Measurements from ENCODE around the gene IFT43.

IFT43 gene

DNA sequence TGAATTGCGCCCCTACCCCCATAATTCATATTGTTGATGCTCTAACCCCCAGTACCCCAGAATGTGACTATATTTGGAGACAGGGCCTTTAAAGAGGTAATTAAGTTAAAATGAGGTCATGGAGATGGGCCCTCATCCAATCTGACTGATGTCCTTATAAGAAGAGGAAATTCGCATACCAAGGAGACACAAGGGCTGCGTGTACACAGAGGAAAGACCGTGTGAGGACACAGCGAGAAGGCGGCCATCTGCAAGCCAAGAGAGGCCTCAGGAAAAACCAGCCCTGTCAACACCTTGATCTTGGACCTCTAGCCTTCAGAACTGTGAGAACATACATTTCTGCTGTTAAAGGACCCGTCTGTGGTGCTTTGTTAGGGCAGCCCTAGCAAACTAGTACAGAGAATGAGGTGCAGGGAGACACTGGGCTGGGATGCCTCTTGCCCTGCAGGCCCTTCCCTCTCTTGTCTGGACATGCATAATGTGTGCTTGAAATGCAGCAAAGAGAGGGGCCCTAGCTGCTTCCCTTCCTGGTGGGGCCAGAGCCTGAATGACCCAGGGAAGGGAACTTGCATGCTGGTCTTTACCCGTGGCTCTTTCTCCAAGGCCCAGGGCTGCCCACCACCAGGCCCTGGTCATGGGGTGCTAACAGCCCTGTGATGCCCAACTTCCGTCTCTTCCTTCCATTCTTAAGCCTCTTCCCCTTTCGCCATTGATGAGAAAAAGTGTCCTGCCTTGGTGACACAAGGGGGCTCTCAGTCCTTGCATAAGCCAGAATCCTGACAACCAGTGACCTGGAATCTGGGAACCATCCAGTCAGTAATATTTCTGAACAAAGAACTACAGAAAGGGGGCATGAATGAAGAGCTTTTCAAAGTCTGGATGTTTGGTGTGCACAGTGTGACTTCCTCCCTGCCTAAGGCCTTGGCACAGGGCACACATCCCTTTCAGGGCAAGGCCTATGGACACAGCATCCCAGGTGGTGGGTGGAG lies 116.1 kb downstream of the IFT43 start:
- no peaks in the 10 kb centered on the region for H3K9me3 ChIP-seq (ENCODE audit: control insufficient read depth, insufficient read depth, low read length)
- H3K27me3 ChIP-seq (ENCODE audit: control insufficient read depth, insufficient read depth, low read length) = no peaks in the 10 kb centered on the region
- H3K9ac ChIP-seq (ENCODE audit: low read depth, low read length) = no peak overlapping the region
- no peaks in the 10 kb centered on the region for H3K4me1 ChIP-seq (ENCODE audit: control insufficient read depth, insufficient read depth, low read length)
- H3K36me3 ChIP-seq (ENCODE audit: control insufficient read depth, insufficient read depth, low read length) = no peaks in the 10 kb centered on the region
- no peak overlapping the region for H3K4me3 ChIP-seq (ENCODE audit: low read depth, low read length)

DNA sequence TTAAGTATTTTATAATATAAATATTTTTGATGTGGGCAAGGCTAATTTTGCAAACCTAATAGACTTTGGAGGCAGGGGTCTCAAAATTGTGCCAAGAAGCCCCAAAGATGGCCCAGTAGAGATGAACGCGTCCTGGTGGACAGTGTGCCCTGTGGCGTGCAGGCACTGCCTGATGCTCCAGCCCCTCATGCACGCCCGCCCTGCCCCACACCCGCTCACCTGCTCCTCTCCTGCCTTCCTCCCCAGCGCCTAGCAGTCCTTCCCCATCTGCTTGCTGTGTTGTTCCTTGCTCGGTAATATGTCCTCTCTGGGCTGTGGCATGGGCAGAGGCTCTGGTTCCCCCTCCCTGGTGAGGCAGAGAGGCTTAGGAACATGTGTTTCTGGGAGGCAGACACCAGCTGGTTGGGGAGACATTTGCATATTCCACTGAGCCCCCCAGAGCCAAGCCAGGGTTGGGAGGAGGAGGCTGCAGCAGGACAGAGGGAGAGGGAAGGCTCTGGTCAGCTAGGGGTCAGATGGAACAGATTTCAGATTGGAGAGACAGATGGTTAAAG lies 119.3 kb downstream of the IFT43 start:
- Histone ChIP-seq H3K36me3 (ENCODE audit: control insufficient read depth, insufficient read depth, low read length) (no peaks in the 10 kb centered on the region), H3K4me1 (ENCODE audit: control insufficient read depth, insufficient read depth, low read length) (no peaks in the 10 kb centered on the region), H3K9me3 (ENCODE audit: control insufficient read depth, insufficient read depth, low read length) (no peaks in the 10 kb centered on the region), H3K4me3 (ENCODE audit: low read depth, low read length) (no peak overlapping the region), H3K9ac (ENCODE audit: low read depth, low read length) (no peak overlapping the region), H3K27me3 (ENCODE audit: control insufficient read depth, insufficient read depth, low read length) (no peaks in the 10 kb centered on the region)

DNA sequence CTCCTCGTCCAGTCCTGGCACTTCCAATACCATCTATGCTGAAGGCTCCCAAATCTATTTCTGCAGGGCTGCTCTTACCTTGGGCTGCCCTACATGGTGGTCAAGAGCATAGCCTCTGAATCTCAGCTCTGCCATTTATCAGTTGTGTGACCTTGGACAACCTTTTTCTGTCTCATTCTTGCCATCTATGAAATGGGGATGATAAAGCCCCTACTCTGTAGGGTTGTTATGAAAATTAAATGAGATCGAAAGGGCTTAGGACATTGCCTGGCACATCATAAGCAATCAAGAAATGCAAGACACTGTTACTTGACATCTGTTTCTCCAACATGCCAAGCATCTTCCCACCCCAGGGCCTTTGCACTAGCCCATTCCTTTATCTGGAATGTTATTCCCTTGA lies 120.6 kb downstream of the IFT43 start:
- H3K9me3 ChIP-seq (ENCODE audit: control insufficient read depth, insufficient read depth, low read length) = no peaks in the 10 kb centered on the region
- no peak overlapping the region for H3K9ac ChIP-seq (ENCODE audit: low read depth, low read length)
- no peaks in the 10 kb centered on the region for H3K27me3 ChIP-seq (ENCODE audit: control insufficient read depth, insufficient read depth, low read length)
- H3K4me1 ChIP-seq (ENCODE audit: control insufficient read depth, insufficient read depth, low read length) = no peaks in the 10 kb centered on the region
- no peak overlapping the region for H3K4me3 ChIP-seq (ENCODE audit: low read depth, low read length)
- no peaks in the 10 kb centered on the region for H3K36me3 ChIP-seq (ENCODE audit: control insufficient read depth, insufficient read depth, low read length)

DNA sequence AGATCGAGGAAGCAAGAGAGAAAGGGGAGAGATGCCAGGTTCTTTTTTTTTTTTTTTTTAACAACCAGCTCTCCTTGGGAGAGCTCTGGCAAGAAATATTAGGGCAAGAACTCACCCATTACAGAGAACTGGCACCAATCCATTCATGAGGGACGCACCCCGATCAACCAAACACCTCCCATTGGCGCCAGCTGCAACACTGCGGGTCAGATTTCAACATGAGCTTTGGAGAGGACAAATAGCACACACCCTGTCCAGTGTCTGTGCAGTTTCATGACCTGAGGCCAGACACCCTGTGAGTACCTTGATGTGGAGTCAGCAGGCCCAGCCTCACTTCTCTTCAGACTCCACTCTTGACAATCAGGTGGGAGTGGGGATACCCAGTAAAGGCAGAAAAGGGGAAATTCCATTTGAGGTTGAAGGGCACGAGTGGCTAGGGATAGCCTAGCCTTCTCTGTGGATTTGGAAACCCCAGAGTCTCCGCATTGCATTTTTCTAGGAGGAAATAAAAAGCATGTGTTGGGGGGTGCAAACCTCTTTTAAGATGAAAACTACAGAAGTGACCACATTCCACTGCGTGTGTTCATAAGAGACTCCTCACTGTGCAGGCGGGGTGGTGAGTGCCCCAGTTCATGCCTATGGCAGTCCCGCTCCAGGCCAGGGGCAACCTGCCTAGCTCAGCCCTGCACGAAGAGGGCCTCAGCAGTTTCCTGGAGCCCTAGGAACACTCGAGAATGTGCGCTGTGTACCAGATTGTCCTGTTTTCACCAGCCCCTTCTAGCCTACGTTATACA lies 123.7 kb downstream of the IFT43 start:
- no peak overlapping the region for H3K9ac ChIP-seq (ENCODE audit: low read depth, low read length)
- peaks cover 15% of the 10 kb centered on the region for H3K4me1 ChIP-seq (ENCODE audit: control insufficient read depth, insufficient read depth, low read length)
- no peak overlapping the region for H3K4me3 ChIP-seq (ENCODE audit: low read depth, low read length)
- H3K36me3 ChIP-seq (ENCODE audit: control insufficient read depth, insufficient read depth, low read length) = no peaks in the 10 kb centered on the region
- no peaks in the 10 kb centered on the region for H3K9me3 ChIP-seq (ENCODE audit: control insufficient read depth, insufficient read depth, low read length)
- H3K27me3 ChIP-seq (ENCODE audit: control insufficient read depth, insufficient read depth, low read length) = no peaks in the 10 kb centered on the region

DNA sequence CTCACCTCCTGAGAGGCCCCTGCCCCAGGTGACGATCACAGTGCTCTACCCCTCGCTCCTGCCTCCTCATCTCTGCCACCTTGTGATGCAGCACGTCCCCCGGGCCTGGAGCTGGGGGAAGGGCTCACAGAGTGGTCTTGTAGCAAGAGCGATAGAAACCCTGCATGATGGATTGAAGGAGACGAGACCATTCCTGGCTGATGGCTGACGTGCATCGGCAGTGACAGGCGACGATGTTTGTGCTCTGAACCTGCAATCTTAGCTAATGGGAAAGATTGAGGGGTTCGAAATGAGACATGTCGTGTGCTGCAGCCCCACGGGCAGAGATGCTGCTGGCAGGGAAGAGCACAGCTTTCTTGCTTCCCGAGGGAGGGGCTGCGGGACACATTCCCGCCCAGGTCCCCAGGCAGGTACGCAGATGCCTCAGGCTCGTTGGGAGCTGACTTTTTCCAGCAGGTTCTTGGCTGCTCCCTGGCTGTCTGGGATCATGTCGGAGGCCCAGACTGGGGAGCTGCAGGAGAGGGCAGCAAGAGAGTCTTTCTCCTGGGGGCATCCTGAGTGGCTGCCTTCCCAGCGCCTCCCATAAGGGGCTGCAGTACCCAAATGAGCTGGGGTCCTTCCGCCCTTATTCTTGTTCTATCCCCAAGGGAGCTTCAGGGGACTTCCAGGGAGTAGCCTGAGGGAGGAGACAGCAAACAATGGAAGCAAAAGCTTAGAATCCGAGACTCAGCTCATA lies 127.5 kb downstream of the IFT43 start:
- H3K36me3 ChIP-seq (ENCODE audit: control insufficient read depth, insufficient read depth, low read length) = no peaks in the 10 kb centered on the region
- peaks cover 30% of the 10 kb centered on the region for H3K4me1 ChIP-seq (ENCODE audit: control insufficient read depth, insufficient read depth, low read length)
- no peaks in the 10 kb centered on the region for H3K27me3 ChIP-seq (ENCODE audit: control insufficient read depth, insufficient read depth, low read length)
- H3K9me3 ChIP-seq (ENCODE audit: control insufficient read depth, insufficient read depth, low read length) = no peaks in the 10 kb centered on the region
- peak overlapping the region; percentile 5 for H3K9ac ChIP-seq (ENCODE audit: low read depth, low read length)
- H3K4me3 ChIP-seq (ENCODE audit: low read depth, low read length) = peak overlapping the region; percentile 30

DNA sequence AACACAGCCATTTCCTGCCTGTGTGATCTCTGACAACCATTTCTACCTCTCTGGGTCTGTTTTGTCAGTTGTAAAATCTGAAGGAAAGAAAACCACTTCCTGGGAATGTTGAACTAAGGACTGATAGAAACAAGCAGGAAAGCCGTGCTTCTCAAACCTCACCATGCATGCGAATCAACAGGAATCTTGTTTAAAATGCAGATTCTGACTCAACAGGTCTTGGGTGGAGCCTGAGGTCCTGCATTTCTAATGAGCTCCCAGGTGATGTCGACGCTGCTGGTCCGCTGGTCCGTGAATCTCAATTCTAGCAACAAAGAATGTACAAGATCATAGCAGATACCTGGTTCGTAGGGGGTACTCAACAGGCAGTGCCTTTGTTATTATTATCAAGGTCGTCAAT lies 128.1 kb downstream of the IFT43 start:
- H3K9me3 ChIP-seq (ENCODE audit: control insufficient read depth, insufficient read depth, low read length) = no peaks in the 10 kb centered on the region
- H3K9ac ChIP-seq (ENCODE audit: low read depth, low read length) = peak overlapping the region; percentile 5
- no peaks in the 10 kb centered on the region for H3K36me3 ChIP-seq (ENCODE audit: control insufficient read depth, insufficient read depth, low read length)
- H3K4me1 ChIP-seq (ENCODE audit: control insufficient read depth, insufficient read depth, low read length) = peaks cover 30% of the 10 kb centered on the region
- peak overlapping the region; percentile 30 for H3K4me3 ChIP-seq (ENCODE audit: low read depth, low read length)
- H3K27me3 ChIP-seq (ENCODE audit: control insufficient read depth, insufficient read depth, low read length) = no peaks in the 10 kb centered on the region

DNA sequence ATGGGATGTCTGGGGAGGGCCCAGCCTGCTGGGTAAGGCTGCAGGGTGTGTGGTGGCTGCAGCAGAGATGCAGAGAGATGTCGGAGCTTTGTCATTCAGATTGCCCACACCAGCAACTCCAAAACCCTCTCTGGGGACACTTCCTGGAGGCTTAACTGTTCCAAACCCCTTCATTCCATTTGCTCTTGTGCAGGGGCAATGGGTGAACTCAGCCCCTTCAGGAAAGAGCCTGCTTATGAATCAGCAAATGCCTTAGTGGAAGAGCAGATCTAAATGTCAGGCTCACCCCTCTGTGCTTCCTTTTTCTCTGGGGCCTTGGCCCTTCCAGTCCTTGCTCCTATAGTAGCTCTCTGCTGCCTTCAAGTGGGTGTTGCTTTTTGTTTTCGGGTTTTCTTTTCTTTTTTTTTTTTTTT lies 129.5 kb downstream of the IFT43 start:
- peaks cover 30% of the 10 kb centered on the region for H3K4me1 ChIP-seq (ENCODE audit: control insufficient read depth, insufficient read depth, low read length)
- no peaks in the 10 kb centered on the region for H3K27me3 ChIP-seq (ENCODE audit: control insufficient read depth, insufficient read depth, low read length)
- H3K9ac ChIP-seq (ENCODE audit: low read depth, low read length) = no peak overlapping the region
- H3K36me3 ChIP-seq (ENCODE audit: control insufficient read depth, insufficient read depth, low read length) = no peaks in the 10 kb centered on the region
- H3K4me3 ChIP-seq (ENCODE audit: low read depth, low read length) = no peak overlapping the region
- no peaks in the 10 kb centered on the region for H3K9me3 ChIP-seq (ENCODE audit: control insufficient read depth, insufficient read depth, low read length)

DNA sequence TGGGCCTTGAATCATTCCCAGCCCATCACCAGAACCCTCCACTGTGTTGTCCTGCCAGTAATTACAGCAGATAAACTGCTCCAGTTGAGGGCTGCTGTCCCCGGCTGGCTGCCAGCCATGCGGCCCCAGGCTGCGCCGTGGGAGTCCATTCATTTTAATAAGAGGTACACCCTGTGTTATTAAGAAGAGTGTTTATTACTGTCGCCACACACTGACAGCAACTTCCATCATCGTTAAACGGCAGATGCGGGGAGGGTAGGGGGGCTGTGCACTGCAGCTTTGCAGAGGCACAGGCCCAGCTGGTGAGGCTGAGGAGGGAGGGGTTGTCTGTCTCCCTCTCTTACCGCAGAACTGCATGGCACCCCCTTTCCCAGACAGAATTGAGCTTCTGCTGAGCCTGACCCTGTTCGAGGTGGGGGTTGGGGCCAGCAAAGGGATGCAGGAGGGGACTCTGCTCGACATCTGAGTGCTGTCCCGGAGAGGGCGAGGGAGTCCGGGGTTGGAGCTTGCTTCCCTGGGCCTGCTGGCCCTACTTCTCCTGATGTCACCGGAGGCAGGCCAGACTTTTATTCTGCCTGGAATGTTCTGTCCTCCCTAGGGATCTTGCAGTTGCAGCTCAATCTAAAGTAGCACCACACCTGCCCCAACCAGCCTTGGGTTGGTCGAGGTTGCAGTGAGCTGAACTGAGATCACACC lies 132.4 kb downstream of the IFT43 start:
- Histone ChIP-seq H3K36me3 (ENCODE audit: control insufficient read depth, insufficient read depth, low read length) (no peaks in the 10 kb centered on the region), H3K27me3 (ENCODE audit: control insufficient read depth, insufficient read depth, low read length) (no peaks in the 10 kb centered on the region), H3K4me3 (ENCODE audit: low read depth, low read length) (no peak overlapping the region), H3K9ac (ENCODE audit: low read depth, low read length) (no peak overlapping the region), H3K9me3 (ENCODE audit: control insufficient read depth, insufficient read depth, low read length) (no peaks in the 10 kb centered on the region), H3K4me1 (ENCODE audit: control insufficient read depth, insufficient read depth, low read length) (peaks cover 28% of the 10 kb centered on the region)

DNA sequence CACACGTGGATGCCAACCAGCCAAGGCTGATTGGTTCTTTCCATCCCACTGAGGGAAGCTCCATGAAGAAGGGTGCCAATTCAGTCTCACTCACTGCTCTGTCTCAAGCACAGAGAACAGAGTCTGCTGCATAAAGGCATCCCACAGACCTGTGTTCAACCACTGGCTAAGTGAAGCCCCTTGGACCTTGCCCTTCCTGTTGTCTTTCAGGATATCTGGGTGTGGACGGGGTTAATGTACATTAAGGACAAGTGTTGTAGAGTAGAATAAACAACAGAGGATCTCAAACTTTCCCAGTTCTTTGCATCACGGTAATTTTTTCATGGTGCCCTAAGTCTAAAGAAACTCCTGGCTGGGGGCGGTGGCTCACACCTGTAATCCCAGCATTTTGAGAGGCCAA lies 133.0 kb downstream of the IFT43 start:
- Histone ChIP-seq H3K36me3 (ENCODE audit: control insufficient read depth, insufficient read depth, low read length) (no peaks in the 10 kb centered on the region), H3K4me1 (ENCODE audit: control insufficient read depth, insufficient read depth, low read length) (peaks cover 27% of the 10 kb centered on the region), H3K9me3 (ENCODE audit: control insufficient read depth, insufficient read depth, low read length) (no peaks in the 10 kb centered on the region), H3K27me3 (ENCODE audit: control insufficient read depth, insufficient read depth, low read length) (no peaks in the 10 kb centered on the region), H3K9ac (ENCODE audit: low read depth, low read length) (no peak overlapping the region), H3K4me3 (ENCODE audit: low read depth, low read length) (no peak overlapping the region)

DNA sequence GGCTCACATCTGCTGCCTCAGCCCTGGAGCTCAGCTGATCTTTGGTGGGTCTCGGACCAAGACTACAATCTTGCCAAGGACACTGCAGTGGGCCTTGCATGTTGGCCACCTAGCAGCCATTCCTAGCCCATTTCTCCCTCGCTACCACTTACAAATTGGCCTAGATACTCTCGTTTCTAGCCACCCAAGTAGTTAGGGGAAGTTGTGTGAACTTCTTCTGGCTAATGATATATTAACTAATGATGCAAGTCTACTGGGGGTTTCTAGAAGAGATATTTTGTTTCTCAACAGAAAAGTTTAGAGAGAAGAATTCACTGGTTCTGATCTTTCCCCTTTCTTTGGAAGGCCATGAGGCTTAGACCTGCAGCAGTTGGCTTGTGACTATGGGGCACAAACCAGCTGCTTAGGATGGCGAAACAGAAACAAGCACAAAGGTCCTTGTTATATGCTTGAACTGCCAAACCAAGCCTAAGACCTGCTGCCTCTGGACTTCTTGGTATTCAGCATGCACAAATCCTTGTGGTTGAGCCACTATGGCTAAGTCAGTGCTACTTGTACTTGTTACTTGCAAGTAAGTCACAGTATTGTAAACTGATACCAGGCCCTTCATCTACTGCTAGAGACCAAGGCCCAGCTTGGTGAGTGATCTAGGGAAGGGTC lies 135.7 kb downstream of the IFT43 start:
- no peaks in the 10 kb centered on the region for H3K36me3 ChIP-seq (ENCODE audit: control insufficient read depth, insufficient read depth, low read length)
- H3K9ac ChIP-seq (ENCODE audit: low read depth, low read length) = no peak overlapping the region
- no peaks in the 10 kb centered on the region for H3K27me3 ChIP-seq (ENCODE audit: control insufficient read depth, insufficient read depth, low read length)
- peaks cover 5% of the 10 kb centered on the region for H3K4me1 ChIP-seq (ENCODE audit: control insufficient read depth, insufficient read depth, low read length)
- H3K9me3 ChIP-seq (ENCODE audit: control insufficient read depth, insufficient read depth, low read length) = peaks cover under 1% of the 10 kb centered on the region
- no peak overlapping the region for H3K4me3 ChIP-seq (ENCODE audit: low read depth, low read length)

Data from iPS-15b (cell line).